ENCODE results near the gene EXOSC9.
A peak's percentile ranks its signal among the peaks of the same experiment; 100 is the strongest.
"Not testable (repeated sequence)": the region's sequence is repeated elsewhere in the genome, so short reads cannot be mapped to it uniquely, and the experiment has no call there.

EXOSC9 gene

GRCh38 chr4:121800961-121801714 is at the start of gene EXOSC9:
Gene EXOSC9 (plus strand): TSS chr4:121801323. CDS start chr4:121801425, 102 bp downstream.
- peak; percentile 92 for DNase-seq

GRCh38 chr4:121752142-121752541 is 49.0 kb upstream of the EXOSC9 start:
- not testable (repeated sequence) for DNase-seq

GRCh38 chr4:121758925-121759568 is 42.1 kb upstream of the EXOSC9 start:
- DNase-seq: no peak

- DNase-seq: no peak
Observed at GRCh38 chr4:121760205-121760604, 40.9 kb upstream of the EXOSC9 start.

- no peak for DNase-seq
Observed at GRCh38 chr4:121764303-121764701, 36.8 kb upstream of the EXOSC9 start.

- DNase-seq: peak; percentile 35
Observed at GRCh38 chr4:121764702-121765367, 36.3 kb upstream of the EXOSC9 start, which contains the start of gene SMIM43. Gene SMIM43 (minus strand): TSS chr4:121765164. CDS start chr4:121765105, 59 bp downstream.

GRCh38 chr4:121765368-121765705 is 35.8 kb upstream of the EXOSC9 start:
- no peak for DNase-seq

GRCh38 chr4:121765971-121766538 is 35.1 kb upstream of the EXOSC9 start:
- no peak for DNase-seq

- no peak for DNase-seq
Observed at GRCh38 chr4:121767166-121767565, 34.0 kb upstream of the EXOSC9 start.

GRCh38 chr4:121769341-121769740 is 31.8 kb upstream of the EXOSC9 start:
- DNase-seq: no peak

GRCh38 chr4:121771869-121772268 is 29.3 kb upstream of the EXOSC9 start:
- DNase-seq: no peak

GRCh38 chr4:121773883-121774282 is 27.2 kb upstream of the EXOSC9 start:
- DNase-seq: no peak

- DNase-seq: no peak
Observed at GRCh38 chr4:121776610-121777401, 24.3 kb upstream of the EXOSC9 start.

- no peak for DNase-seq
Observed at GRCh38 chr4:121777625-121778024, 23.5 kb upstream of the EXOSC9 start.

GRCh38 chr4:121778991-121779628 is 22.0 kb upstream of the EXOSC9 start:
- DNase-seq: no peak

- no peak for DNase-seq
Observed at GRCh38 chr4:121783210-121783609, 17.9 kb upstream of the EXOSC9 start.

- DNase-seq: no peak
Observed at GRCh38 chr4:121784401-121784800, 16.7 kb upstream of the EXOSC9 start.

GRCh38 chr4:121784975-121785374 is 16.1 kb upstream of the EXOSC9 start:
- no peak for DNase-seq

- no peak for DNase-seq
Observed at GRCh38 chr4:121785479-121785878, 15.6 kb upstream of the EXOSC9 start.

- no peak for DNase-seq
Observed at GRCh38 chr4:121786221-121786620, 14.9 kb upstream of the EXOSC9 start.

- no peak for DNase-seq
Observed at GRCh38 chr4:121788896-121789295, 12.2 kb upstream of the EXOSC9 start.

GRCh38 chr4:121789455-121789854 is 11.7 kb upstream of the EXOSC9 start:
- DNase-seq: no peak

Measured in NCI-H69 (cell line).